Cardiac fibroblast (primary cell): Measurements from ENCODE around the gene GRIN2A.

Source experiments
- DNase-seq, 2 donors: peaks; one replicate each; pipeline versions ENCODE4 v3.0.0 to v3.0.0-alpha.2; 2010; ENCODE audit warnings: low read depth in 2 of 2
- H3K4me3 ChIP-seq, 2 donors: replicated peaks in 1 of 2; 1 replicate in 1 of 2; 2 replicates in 1 of 2; pipeline ENCODE4 v1.5.1; 2011; ENCODE audit warnings: low read depth in 2 of 2, low read length in 2 of 2, mild to moderate bottlenecking in 2 of 2, moderate library complexity in 1 of 2
- CTCF ChIP-seq: IDR thresholded peaks from one replicate; pipeline ENCODE4 v1.5.1; 2011; ENCODE audit warnings: low read depth, mild to moderate bottlenecking, low read length, inconsistent platforms

The GRIN2A gene

GRCh38 chr16:10126686-10127085 is 55.5 kb downstream of the GRIN2A start:
- no peak for TF ChIP-seq CTCF
- H3K4me3 ChIP-seq: no peak overlapping the region
- DNase-seq: peak in 1 of 2 donors; percentile 58

GRCh38 chr16:10123141-10123540 is 59.1 kb downstream of the GRIN2A start:
- DNase-seq: peak in 1 of 2 donors; percentile 28
- TF ChIP-seq CTCF: no peak
- H3K4me3 ChIP-seq: no peak overlapping the region

- TF ChIP-seq CTCF: peak; percentile 39
- DNase-seq: peak in 1 of 2 donors; percentile 11
- no peak overlapping the region for H3K4me3 ChIP-seq
These were observed 59.7 kb downstream of the GRIN2A start for GRCh38 chr16:10122546-10122945.

GRCh38 chr16:10121897-10122425 is 60.3 kb downstream of the GRIN2A start:
- no peak for TF ChIP-seq CTCF
- DNase-seq: peak in 1 of 2 donors; percentile 19
- no peak overlapping the region for H3K4me3 ChIP-seq

- no peak for TF ChIP-seq CTCF
- DNase-seq: peak in 1 of 2 donors; percentile 65
- H3K4me3 ChIP-seq: no peak overlapping the region
These were observed 60.7 kb downstream of the GRIN2A start for GRCh38 chr16:10121491-10121890.

- H3K4me3 ChIP-seq: no peak overlapping the region
- no peak for TF ChIP-seq CTCF
These were observed 61.3 kb downstream of the GRIN2A start for GRCh38 chr16:10120953-10121352.

GRCh38 chr16:10114409-10114808 is 67.8 kb downstream of the GRIN2A start:
- TF ChIP-seq CTCF: no peak
- peak in 1 of 2 donors; percentile 36 for DNase-seq
- no peak overlapping the region for H3K4me3 ChIP-seq

More at GRCh38 chr16:10120953-10121352, 61.3 kb downstream of the GRIN2A start:
- DNase-seq: no peak
